Measurements from ENCODE around the gene KIF3A. TPM values are rescaled to one million over a fixed set of nuclear protein-coding genes. Genes with fewer than 3 reads are reported as not detected.

The KIF3A gene
- total and polyA plus RNA-seq, 2 of the 8 experiments (the other 6 are each of a cell fraction or from before 2014, with no cell fraction given), result 3.1 to 13.1 TPM

DNA sequence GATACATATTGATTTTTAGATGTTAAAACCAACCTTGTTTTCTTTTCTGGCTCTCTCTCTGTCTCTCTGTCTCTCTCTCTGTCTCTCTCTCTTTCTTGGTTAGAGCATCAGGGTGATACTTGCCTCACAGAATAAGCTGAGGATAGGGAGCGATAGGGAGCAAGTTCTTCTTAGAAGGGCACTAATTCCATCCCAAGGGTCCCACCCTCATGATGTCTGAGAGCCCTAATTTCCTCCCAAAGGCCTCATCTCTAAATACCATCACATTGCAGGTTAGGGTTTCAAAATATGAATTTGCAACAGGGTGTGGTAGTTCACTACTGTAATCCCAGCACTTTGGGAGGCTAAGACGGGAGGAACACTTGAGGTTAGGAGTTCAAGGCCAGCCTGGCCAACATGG is 4.8 kb upstream of the KIF3A start:
- Histone ChIP-seq H3K23me2 (ENCODE audit: low read depth, low read length) (no peaks in the 10 kb centered on the region; the same call in 1 of the 2 replicates), H2BK120ac (replicated peaks; ENCODE audit: low read depth, low read length) (no peak overlapping the region), H3K36me3 (ENCODE audit: control insufficient read depth in 2 of 4, insufficient read depth in 4 of 4, low read length in 3 of 4) (peaks cover 0 to 2% (median 0%) of the 10 kb centered on the region in 4 experiments; a peak in 1 of 8 replicates), H2AFZ (ENCODE audit: low read length) (no peak overlapping the region), H4K8ac (ENCODE audit: extremely low read depth, insufficient read depth, low read length) (no peak overlapping the region), H4K20me1 (replicated peaks in 1 of 2; ENCODE audit: control insufficient read depth in 1 of 2, insufficient read depth in 2 of 2, low read length in 2 of 2) (no peaks in the 10 kb centered on the region), H3K14ac (ENCODE audit: insufficient read length) (no peak overlapping the region), H3K4me1 (replicated peaks in 1 of 4; ENCODE audit: control insufficient read depth in 3 of 4, insufficient read depth in 4 of 4, low read length in 3 of 4) (peaks cover 0 to 2% (median 0%) of the 10 kb centered on the region in 4 experiments; a peak in 2 of 7 replicates), H3K56ac (replicated peaks; ENCODE audit: insufficient read length, low read depth, low read length) (no peak overlapping the region), H2BK12ac (ENCODE audit: low read depth, low read length) (no peak overlapping the region), H2BK5ac (ENCODE audit: low read depth, low read length) (no peak overlapping the region), H3K27ac (ENCODE audit: low read depth, low read length) (no peak overlapping the region), H3K27me3 (replicated peaks in 1 of 4; ENCODE audit: control insufficient read depth in 3 of 4, extremely low read depth in 1 of 4, insufficient read depth in 3 of 4, low read length in 3 of 4) (peaks cover 4 to 14% (median 12%) of the 10 kb centered on the region in 4 experiments), H3K79me2 (ENCODE audit: control insufficient read depth in 1 of 2, insufficient read depth in 2 of 2, low read length in 2 of 2) (no peaks in the 10 kb centered on the region), H2AK5ac (ENCODE audit: low read depth, low read length) (no peak overlapping the region), H4K91ac (replicated peaks; ENCODE audit: insufficient read length, low read length) (no peak overlapping the region), H3K4me2 (ENCODE audit: insufficient read depth in 1 of 2, low read depth in 2 of 2, low read length in 2 of 2) (no peak overlapping the region), H3K9me3 (ENCODE audit: insufficient read depth in 2 of 2, low read depth in 1 of 2, low read length in 1 of 2) (no peaks in the 10 kb centered on the region), H3K4me3 (ENCODE audit: extremely low read depth in 1 of 4, insufficient read depth in 2 of 4, low read depth in 3 of 4, low read length in 4 of 4) (no peak overlapping the region), H2BK15ac (ENCODE audit: low read length) (no peak overlapping the region), H2BK20ac (ENCODE audit: low read length) (no peak overlapping the region), H4K5ac (ENCODE audit: insufficient read length, low read depth, low read length) (no peak overlapping the region), H3K18ac (ENCODE audit: extremely low read depth, low read length) (no peak overlapping the region), H3K9ac (replicated peaks in 1 of 4; ENCODE audit: extremely low read depth in 1 of 4, low read depth in 3 of 4, low read length in 3 of 4) (no peak overlapping the region), H3K79me1 (ENCODE audit: low read depth, low read length) (no peaks in the 10 kb centered on the region), H3K23ac (ENCODE audit: insufficient read length) (no peak overlapping the region), H3K4ac (replicated peaks; ENCODE audit: insufficient read length, low read depth, low read length) (no peak overlapping the region)
- CTCF ChIA-PET (ENCODE audit: partially characterized antibody), result interaction anchor here (3.7 kb wide), 1 partner anchor 12 kb away, joined by 12 read pairs; no protein-coding TSS in a partner anchor
- POLR2A ChIA-PET (ENCODE audit: partially characterized antibody), result no interaction called here
- no peak for FAIRE-seq
- WGBS, 2 experiments (ENCODE audit: extremely low coverage in 1 of 2, insufficient coverage in 1 of 2, insufficient read length in 1 of 2, insufficient replicate concordance in 2 of 2, low coverage in 1 of 2, low lambda C conversion rate in 2 of 2, missing lambda C conversion rate in 1 of 2), result 96% methylated on average over 2 of the region's 2 CpGs; no CpG with 5 or more reads in 1 of the 2 experiments
- no peak for DNase-seq (ENCODE audit: low read depth in 1 of 2, low spot score in 2 of 2)
- no peak for TF ChIP-seq EZH2 (IDR thresholded peaks at IDR 0.05; ENCODE audit: low read depth, low read length, severe bottlenecking)
- TF ChIP-seq POU5F1 (IDR thresholded peaks at IDR 0.05; ENCODE audit: low read depth, low read length), result no peak
- TF ChIP-seq TCF12 (IDR thresholded peaks at IDR 0.05; ENCODE audit: low read depth, low read length), result no peak
- TF ChIP-seq TBP (IDR thresholded peaks at IDR 0.05; ENCODE audit: low read depth, low read length), result no peak
- no peak for TF ChIP-seq SP4 (IDR thresholded peaks at IDR 0.05; ENCODE audit: low read length)
- no peak for TF ChIP-seq GABPA (IDR thresholded peaks at IDR 0.05; ENCODE audit: borderline replicate concordance, insufficient read depth, low read length)
- TF ChIP-seq ZNF274 (IDR thresholded peaks at IDR 0.05; ENCODE audit: borderline replicate concordance, extremely low read depth, low read length), result no peak
- no peak for TF ChIP-seq ATF2 (IDR thresholded peaks at IDR 0.05; ENCODE audit: low read length)
- no peak for TF ChIP-seq FOSL1 (IDR thresholded peaks at IDR 0.05; ENCODE audit: insufficient read depth, low read depth, low read length)
- TF ChIP-seq TEAD4 (IDR thresholded peaks at IDR 0.05; ENCODE audit: low read depth, low read length), result no peak
- TF ChIP-seq SUZ12 (IDR thresholded peaks at IDR 0.05; ENCODE audit: low read length), result no peak
- no peak for TF ChIP-seq BCL11A (IDR thresholded peaks at IDR 0.05; ENCODE audit: low read depth in 2 of 2, low read length in 2 of 2)
- TF ChIP-seq SAP30 (IDR thresholded peaks at IDR 0.05; ENCODE audit: insufficient read depth, insufficient replicate concordance, low read length), result no peak
